ENCODE results near the gene RABGAP1. TPM values are rescaled to one million over a fixed set of nuclear protein-coding genes. Genes with fewer than 3 reads are reported as not detected.

RABGAP1 gene
- total RNA-seq, 2 experiments from 2014 or later = 20.6 to 24.9 TPM

- DNase-seq (no peak), ATAC-seq (ENCODE audit: poor library complexity) (no peak)
- H3K4me1 Mint-ChIP-seq (ENCODE audit: low read depth) = no peaks in the 10 kb centered on the region
- Histone ChIP-seq H3K36me3 (ENCODE audit: insufficient read depth, low read length) (peaks cover 32% of the 10 kb centered on the region), H3K9me3 (ENCODE audit: control insufficient read depth in 1 of 2, insufficient read depth in 1 of 2, low read length in 2 of 2) (no peaks in the 10 kb centered on the region), H3K4me1 (ENCODE audit: insufficient read depth, low read length) (no peaks in the 10 kb centered on the region), H3K27me3 (ENCODE audit: control insufficient read depth in 1 of 2, insufficient read depth in 2 of 2, low read length in 2 of 2) (no peaks in the 10 kb centered on the region), H3K27ac (ENCODE audit: low read depth in 1 of 2, low read length in 2 of 2) (no peak overlapping the region), H3K4me3 (ENCODE audit: low read length) (no peak overlapping the region)
- H3K27ac Mint-ChIP-seq = no peak overlapping the region
- H3K27me3 Mint-ChIP-seq = no peaks in the 10 kb centered on the region
- TF ChIP-seq CTCF (IDR thresholded peaks at IDR 0.05) = no peak
- H3K36me3 Mint-ChIP-seq (ENCODE audit: low read depth) = peaks cover 62% of the 10 kb centered on the region
- POLR2A ChIA-PET = no interaction called here
- H3K4me3 Mint-ChIP-seq = no peak overlapping the region
- H3K9me3 Mint-ChIP-seq = no peaks in the 10 kb centered on the region
- CTCF ChIA-PET = no interaction called here
- intact Hi-C loops (cut with DNase I, micrococcal nuclease) = no loop called here
Observed at GRCh38 chr9:123064716-123065115, 123.9 kb downstream of the RABGAP1 start.

GRCh38 chr9:123065196-123065595 lies 124.4 kb downstream of the RABGAP1 start:
- ChIA-PET POLR2A (no interaction called here), CTCF (no interaction called here)
- Histone ChIP-seq H3K4me3 (ENCODE audit: low read length) (no peak overlapping the region), H3K36me3 (ENCODE audit: insufficient read depth, low read length) (peaks cover 33% of the 10 kb centered on the region), H3K27ac (ENCODE audit: low read depth in 1 of 2, low read length in 2 of 2) (no peak overlapping the region), H3K4me1 (ENCODE audit: insufficient read depth, low read length) (no peaks in the 10 kb centered on the region), H3K27me3 (ENCODE audit: control insufficient read depth in 1 of 2, insufficient read depth in 2 of 2, low read length in 2 of 2) (no peaks in the 10 kb centered on the region), H3K9me3 (ENCODE audit: control insufficient read depth in 1 of 2, insufficient read depth in 1 of 2, low read length in 2 of 2) (no peaks in the 10 kb centered on the region)
- intact Hi-C loops (cut with DNase I, micrococcal nuclease) = no loop called here
- Mint-ChIP-seq H3K4me1 (ENCODE audit: low read depth) (no peaks in the 10 kb centered on the region), H3K36me3 (ENCODE audit: low read depth) (peaks cover 67% of the 10 kb centered on the region), H3K9me3 (no peaks in the 10 kb centered on the region), H3K27ac (no peak overlapping the region), H3K4me3 (no peak overlapping the region), H3K27me3 (no peaks in the 10 kb centered on the region)
- ATAC-seq (ENCODE audit: poor library complexity) (no peak), DNase-seq (no peak)
- no peak for TF ChIP-seq CTCF (IDR thresholded peaks at IDR 0.05)

- Histone ChIP-seq H3K27me3 (ENCODE audit: control insufficient read depth in 1 of 2, insufficient read depth in 2 of 2, low read length in 2 of 2) (no peaks in the 10 kb centered on the region), H3K9me3 (ENCODE audit: control insufficient read depth in 1 of 2, insufficient read depth in 1 of 2, low read length in 2 of 2) (no peaks in the 10 kb centered on the region), H3K27ac (ENCODE audit: low read depth in 1 of 2, low read length in 2 of 2) (no peak overlapping the region), H3K36me3 (ENCODE audit: insufficient read depth, low read length) (peaks cover 40% of the 10 kb centered on the region), H3K4me3 (ENCODE audit: low read length) (no peak overlapping the region), H3K4me1 (ENCODE audit: insufficient read depth, low read length) (no peaks in the 10 kb centered on the region)
- no peak for DNase-seq
- H3K36me3 Mint-ChIP-seq (ENCODE audit: low read depth) = peaks cover 84% of the 10 kb centered on the region
- intact Hi-C loops (cut with DNase I, micrococcal nuclease) = no loop called here
- ChIA-PET CTCF (no interaction called here), POLR2A (no interaction called here)
- H3K4me1 Mint-ChIP-seq (ENCODE audit: low read depth) = peaks cover 5% of the 10 kb centered on the region
- no peaks in the 10 kb centered on the region for H3K27me3 Mint-ChIP-seq
- no peak for TF ChIP-seq CTCF (IDR thresholded peaks at IDR 0.05)
- no peaks in the 10 kb centered on the region for H3K9me3 Mint-ChIP-seq
- no peak for ATAC-seq (ENCODE audit: poor library complexity)
- H3K4me3 Mint-ChIP-seq = no peak overlapping the region
- H3K27ac Mint-ChIP-seq = no peak overlapping the region
Observed at GRCh38 chr9:123067136-123067535, 126.3 kb downstream of the RABGAP1 start.
